ENCODE results near the gene SUN1.

Gene SUN1

DNA sequence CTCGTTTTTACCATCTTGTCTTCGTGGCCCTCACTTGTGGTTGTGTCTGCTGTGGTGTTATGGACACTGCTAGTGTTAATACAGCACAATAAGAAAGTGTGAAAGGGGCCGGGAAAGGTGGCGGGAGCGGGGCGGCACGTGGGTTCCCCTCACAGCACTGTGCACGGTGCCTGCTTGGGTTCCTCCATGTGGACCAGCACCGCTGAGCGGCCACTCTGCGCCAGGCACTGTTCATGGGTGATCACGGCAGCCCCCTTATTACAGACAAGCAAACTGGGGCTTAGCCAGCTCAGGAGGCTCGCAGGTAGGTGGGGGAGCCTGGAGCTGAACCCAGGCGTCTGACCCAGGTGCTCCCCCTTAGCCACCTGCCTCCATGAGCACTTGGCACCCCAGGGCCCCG is 12.2 kb downstream of the SUN1 start:
- TF ChIP-seq, protein P1, sequence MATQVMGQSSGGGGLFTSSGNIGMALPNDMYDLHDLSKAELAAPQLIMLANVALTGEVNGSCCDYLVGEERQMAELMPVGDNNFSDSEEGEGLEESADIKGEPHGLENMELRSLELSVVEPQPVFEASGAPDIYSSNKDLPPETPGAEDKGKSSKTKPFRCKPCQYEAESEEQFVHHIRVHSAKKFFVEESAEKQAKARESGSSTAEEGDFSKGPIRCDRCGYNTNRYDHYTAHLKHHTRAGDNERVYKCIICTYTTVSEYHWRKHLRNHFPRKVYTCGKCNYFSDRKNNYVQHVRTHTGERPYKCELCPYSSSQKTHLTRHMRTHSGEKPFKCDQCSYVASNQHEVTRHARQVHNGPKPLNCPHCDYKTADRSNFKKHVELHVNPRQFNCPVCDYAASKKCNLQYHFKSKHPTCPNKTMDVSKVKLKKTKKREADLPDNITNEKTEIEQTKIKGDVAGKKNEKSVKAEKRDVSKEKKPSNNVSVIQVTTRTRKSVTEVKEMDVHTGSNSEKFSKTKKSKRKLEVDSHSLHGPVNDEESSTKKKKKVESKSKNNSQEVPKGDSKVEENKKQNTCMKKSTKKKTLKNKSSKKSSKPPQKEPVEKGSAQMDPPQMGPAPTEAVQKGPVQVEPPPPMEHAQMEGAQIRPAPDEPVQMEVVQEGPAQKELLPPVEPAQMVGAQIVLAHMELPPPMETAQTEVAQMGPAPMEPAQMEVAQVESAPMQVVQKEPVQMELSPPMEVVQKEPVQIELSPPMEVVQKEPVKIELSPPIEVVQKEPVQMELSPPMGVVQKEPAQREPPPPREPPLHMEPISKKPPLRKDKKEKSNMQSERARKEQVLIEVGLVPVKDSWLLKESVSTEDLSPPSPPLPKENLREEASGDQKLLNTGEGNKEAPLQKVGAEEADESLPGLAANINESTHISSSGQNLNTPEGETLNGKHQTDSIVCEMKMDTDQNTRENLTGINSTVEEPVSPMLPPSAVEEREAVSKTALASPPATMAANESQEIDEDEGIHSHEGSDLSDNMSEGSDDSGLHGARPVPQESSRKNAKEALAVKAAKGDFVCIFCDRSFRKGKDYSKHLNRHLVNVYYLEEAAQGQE (IDR thresholded peaks at IDR 0.05; ENCODE audit: insufficient read depth in 1 of 2, low read depth in 2 of 2, low read length in 2 of 2): no peak
- TF ChIP-seq FOXP2 (optimal IDR thresholded peaks at IDR 0.05; ENCODE audit: borderline replicate concordance, extremely low read depth, extremely low read length, insufficient read depth) (no peak), SIN3A (IDR thresholded peaks at IDR 0.05; ENCODE audit: borderline replicate concordance, insufficient read depth, low read length) (no peak), POLR2AphosphoS5 (IDR thresholded peaks at IDR 0.05; ENCODE audit: low read depth, low read length) (no peak), TAF1 (IDR thresholded peaks at IDR 0.05; ENCODE audit: borderline replicate concordance, insufficient read depth, low read length) (no peak)

DNA sequence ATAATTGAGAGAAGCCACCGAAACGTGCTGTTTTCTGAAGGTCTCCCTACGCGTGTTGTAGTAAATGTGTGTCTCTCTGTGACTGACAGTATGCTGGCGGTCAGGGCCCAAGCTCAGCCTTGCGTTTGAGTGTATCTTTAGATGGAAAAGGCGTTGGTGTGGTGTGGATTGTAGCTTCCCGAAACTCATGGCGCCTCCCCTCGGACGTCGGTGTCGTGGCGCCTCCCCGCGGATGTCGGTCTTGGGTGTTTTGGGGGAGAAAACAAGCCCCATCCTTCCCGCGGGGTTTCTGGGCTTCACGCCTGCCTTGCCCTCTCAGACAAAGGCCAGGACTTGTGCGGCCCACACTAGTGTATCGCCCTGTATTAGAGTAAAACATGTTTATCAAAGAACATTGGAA is 12.8 kb downstream of the SUN1 start:
- TF ChIP-seq SIN3A (IDR thresholded peaks at IDR 0.05; ENCODE audit: borderline replicate concordance, insufficient read depth, low read length) (no peak), FOXP2 (optimal IDR thresholded peaks at IDR 0.05; ENCODE audit: borderline replicate concordance, extremely low read depth, extremely low read length, insufficient read depth) (no peak), TAF1 (IDR thresholded peaks at IDR 0.05; ENCODE audit: borderline replicate concordance, insufficient read depth, low read length) (no peak), POLR2AphosphoS5 (IDR thresholded peaks at IDR 0.05; ENCODE audit: low read depth, low read length) (no peak)
- TF ChIP-seq, protein P1 (IDR thresholded peaks at IDR 0.05; ENCODE audit: insufficient read depth in 1 of 2, low read depth in 2 of 2, low read length in 2 of 2): no peak

DNA sequence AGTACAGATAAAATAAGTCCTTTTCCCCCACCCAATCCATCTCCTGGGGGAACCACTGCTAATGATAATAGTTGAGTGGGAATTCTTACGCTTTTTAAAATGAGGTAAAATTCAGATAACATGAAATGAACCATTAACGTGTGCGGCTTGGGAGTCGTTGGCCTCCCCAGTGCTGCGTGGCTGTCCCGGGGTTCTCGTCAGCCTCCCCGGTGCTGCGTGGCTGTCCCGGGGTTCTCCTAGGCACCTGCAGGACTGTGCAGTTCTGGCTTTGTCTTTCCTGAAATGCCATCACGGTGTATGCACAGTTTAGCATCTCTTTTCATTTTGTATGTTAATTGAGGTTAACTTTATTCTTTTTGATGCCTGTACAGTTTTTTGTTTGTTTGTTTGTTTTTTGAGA is 13.5 kb downstream of the SUN1 start:
- TF ChIP-seq, protein P1 (IDR thresholded peaks at IDR 0.05; ENCODE audit: insufficient read depth in 1 of 2, low read depth in 2 of 2, low read length in 2 of 2): no peak
- TF ChIP-seq TAF1 (IDR thresholded peaks at IDR 0.05; ENCODE audit: borderline replicate concordance, insufficient read depth, low read length): no peak
- no peak for TF ChIP-seq SIN3A (IDR thresholded peaks at IDR 0.05; ENCODE audit: borderline replicate concordance, insufficient read depth, low read length)
- no peak for TF ChIP-seq POLR2AphosphoS5 (IDR thresholded peaks at IDR 0.05; ENCODE audit: low read depth, low read length)
- TF ChIP-seq FOXP2 (optimal IDR thresholded peaks at IDR 0.05; ENCODE audit: borderline replicate concordance, extremely low read depth, extremely low read length, insufficient read depth): no peak

DNA sequence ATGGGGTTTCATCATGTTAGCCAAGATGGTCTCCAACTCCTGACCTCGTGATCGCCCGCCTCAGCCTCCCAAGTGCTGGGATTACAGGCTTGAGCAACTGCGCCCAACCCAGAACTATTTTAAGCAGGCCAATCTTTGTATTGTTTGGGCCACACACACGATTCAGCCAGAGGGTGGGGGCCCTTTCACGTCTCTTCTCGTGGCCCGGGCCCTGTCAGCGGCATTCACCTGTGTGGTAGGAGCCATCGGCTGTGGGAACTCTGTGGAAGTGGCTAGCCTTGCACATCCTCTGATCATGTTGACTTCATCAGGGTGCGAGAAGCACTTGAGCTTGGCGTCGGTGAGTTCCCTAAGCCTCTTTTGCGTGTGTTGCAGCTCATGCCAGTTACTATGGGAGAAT is 16.9 kb downstream of the SUN1 start:
- TF ChIP-seq, protein P1 (IDR thresholded peaks at IDR 0.05; ENCODE audit: insufficient read depth in 1 of 2, low read depth in 2 of 2, low read length in 2 of 2): no peak
- TF ChIP-seq TAF1 (IDR thresholded peaks at IDR 0.05; ENCODE audit: borderline replicate concordance, insufficient read depth, low read length) (no peak), SIN3A (IDR thresholded peaks at IDR 0.05; ENCODE audit: borderline replicate concordance, insufficient read depth, low read length) (no peak), FOXP2 (optimal IDR thresholded peaks at IDR 0.05; ENCODE audit: borderline replicate concordance, extremely low read depth, extremely low read length, insufficient read depth) (no peak), POLR2AphosphoS5 (IDR thresholded peaks at IDR 0.05; ENCODE audit: low read depth, low read length) (no peak)

DNA sequence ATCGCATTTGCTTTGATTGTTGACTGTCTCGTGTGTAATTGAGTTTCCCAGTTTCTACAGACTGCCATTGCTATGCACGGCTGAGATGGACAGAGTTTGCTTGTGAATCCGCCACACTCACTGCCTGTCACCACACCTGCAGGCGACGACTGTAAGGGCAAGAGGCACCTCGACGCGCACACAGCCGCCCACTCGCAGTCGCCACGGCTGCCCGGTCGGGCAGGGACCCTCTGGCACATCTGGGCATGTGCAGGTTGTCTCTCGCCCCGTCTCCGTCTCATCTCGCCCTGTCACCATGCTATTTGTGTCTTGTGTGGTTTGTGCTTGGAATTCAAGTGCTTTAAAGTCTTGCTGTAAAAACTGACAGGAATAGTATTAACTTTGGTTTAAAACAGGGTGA is 17.5 kb downstream of the SUN1 start:
- TF ChIP-seq FOXP2 (optimal IDR thresholded peaks at IDR 0.05; ENCODE audit: borderline replicate concordance, extremely low read depth, extremely low read length, insufficient read depth): no peak
- TF ChIP-seq POLR2AphosphoS5 (IDR thresholded peaks at IDR 0.05; ENCODE audit: low read depth, low read length): no peak
- TF ChIP-seq SIN3A (IDR thresholded peaks at IDR 0.05; ENCODE audit: borderline replicate concordance, insufficient read depth, low read length): no peak
- TF ChIP-seq TAF1 (IDR thresholded peaks at IDR 0.05; ENCODE audit: borderline replicate concordance, insufficient read depth, low read length): no peak
- TF ChIP-seq, protein P1 (IDR thresholded peaks at IDR 0.05; ENCODE audit: insufficient read depth in 1 of 2, low read depth in 2 of 2, low read length in 2 of 2): no peak

All from PFSK-1 (cell line).